DMS 273 (cell line): ENCODE data around the gene SIX5.

Experiments
- DNase-seq: peaks from one replicate; lab custom pipeline; 2025; ENCODE audit not compliant: unreplicated experiment; lab: John Stamatoyannopoulos, UW

Gene SIX5

GRCh38 chr19:45777395-45777961 is 8.4 kb upstream of the SIX5 start:
- no peak for DNase-seq

DNA sequence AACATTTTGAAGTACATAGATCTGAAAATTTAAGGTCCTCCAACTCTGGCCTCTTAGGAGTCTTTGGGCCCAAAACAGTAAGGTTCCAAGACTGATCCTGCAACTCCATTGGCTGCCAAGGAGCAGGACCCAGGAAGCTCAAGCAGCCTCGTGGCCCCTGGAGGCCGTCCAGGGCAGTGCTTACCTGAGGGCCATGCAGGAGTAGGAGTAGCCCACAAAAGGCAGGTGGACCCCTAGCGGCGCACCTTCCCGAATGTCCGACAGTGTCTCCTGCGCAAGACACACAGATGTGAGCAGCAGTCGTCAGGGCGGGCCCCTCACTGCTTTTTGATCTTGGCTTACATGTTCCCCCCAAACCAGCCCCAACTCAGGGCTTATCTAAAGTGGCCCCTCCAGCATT is 5.7 kb upstream of the SIX5 start:
- DNase-seq = peak; percentile 41

DNA sequence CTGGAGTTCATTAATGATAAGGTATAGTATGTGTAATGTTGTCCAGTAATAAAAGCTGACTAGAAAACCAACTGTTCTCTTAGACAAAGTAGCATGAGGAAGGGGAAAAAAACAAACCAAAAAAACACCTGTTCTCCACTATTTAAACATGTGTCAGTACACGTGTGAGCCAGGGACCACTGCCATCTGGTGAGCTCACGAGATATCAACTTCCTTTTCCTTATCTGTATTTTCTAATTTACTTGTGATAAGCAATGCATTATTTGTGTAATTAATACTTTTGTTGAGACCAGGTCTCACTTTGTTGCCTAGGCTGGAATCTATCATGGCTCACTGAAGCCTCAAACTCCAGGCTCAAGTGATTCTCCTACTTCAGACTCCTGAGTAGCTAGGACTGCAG is 4.3 kb upstream of the SIX5 start:
- DNase-seq = peak; percentile 75

- DNase-seq = no peak
Observed at GRCh38 chr19:45772912-45773311, 3.9 kb upstream of the SIX5 start.

- DNase-seq = no peak
Observed at GRCh38 chr19:45772130-45772840, 3.2 kb upstream of the SIX5 start.

- DNase-seq = no peak
Observed at GRCh38 chr19:45771311-45771933, 2.4 kb upstream of the SIX5 start.

GRCh38 chr19:45770192-45771101 is 1.4 kb upstream of the SIX5 start:
- DNase-seq = peak; percentile 97

- DNase-seq = peak; percentile 80
Observed at GRCh38 chr19:45769821-45770191, 754 bp upstream of the SIX5 start.

- DNase-seq = peak; percentile 85
Observed at GRCh38 chr19:45768655-45768983, 433 bp downstream of the SIX5 start.

DNA sequence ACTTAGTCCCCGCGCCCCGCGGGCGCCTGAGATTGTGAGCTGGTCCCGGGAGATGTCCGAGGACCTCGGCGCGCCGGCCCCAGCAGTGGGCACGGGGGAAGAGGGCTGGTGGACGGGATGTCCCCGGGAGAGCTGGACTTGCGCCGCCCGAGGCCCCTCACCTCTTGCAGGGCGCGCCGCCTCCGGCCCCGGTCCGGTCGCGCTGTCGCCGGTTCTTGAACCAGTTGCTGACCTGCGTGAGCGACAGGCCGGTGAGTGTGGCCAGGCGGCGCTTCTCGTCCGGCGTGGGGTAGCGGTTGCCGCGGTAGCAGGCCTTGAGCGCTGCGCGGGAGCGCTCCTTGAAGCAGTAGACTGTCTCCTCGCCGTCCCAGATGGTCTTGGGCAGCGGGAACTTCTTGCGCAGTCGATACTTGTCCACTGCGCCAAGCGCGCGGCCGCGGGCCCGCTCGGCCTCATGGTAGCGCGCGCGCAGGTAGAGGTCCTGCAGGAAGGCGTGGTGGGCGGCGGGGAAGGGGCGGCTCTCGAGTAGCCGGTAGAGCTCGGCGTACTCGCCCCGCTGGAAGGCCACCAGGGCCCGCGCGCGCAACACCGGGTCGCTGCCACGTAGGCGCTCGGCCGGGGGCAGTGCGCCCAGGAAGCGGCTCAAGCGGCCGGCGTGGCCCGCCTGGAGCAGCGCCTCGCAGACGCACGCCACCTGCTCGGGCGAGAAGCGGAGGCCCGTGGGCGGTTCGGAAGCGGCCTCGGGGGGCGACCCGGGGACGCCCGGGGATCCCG is 984 bp downstream of the SIX5 start:
- DNase-seq = peak; percentile 87

DNA sequence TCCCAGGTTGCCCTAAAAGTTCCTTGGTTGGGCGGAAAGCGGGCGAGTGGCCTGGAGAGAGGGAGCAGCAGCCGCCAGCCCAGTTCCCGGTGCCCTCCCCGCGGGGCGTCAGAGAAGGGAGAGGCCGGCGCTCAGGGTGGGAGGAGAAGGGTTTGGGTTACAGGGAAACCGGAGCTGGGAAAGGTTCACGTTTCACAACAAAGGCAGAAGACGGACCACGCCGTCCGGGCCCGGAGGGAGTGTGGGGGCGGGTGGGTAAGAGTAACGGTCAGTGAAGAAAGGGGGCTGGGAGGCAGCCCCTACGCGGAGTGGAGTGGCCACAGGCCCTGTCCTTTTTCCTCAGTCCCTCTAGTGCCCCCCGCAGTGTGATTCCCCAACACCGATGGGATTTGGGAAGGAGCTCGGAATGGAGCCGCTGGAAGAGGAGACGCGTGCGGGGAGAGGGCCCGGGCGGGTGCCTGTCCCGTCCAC is 1.6 kb downstream of the SIX5 start:
- peak; percentile 91 for DNase-seq

DNA sequence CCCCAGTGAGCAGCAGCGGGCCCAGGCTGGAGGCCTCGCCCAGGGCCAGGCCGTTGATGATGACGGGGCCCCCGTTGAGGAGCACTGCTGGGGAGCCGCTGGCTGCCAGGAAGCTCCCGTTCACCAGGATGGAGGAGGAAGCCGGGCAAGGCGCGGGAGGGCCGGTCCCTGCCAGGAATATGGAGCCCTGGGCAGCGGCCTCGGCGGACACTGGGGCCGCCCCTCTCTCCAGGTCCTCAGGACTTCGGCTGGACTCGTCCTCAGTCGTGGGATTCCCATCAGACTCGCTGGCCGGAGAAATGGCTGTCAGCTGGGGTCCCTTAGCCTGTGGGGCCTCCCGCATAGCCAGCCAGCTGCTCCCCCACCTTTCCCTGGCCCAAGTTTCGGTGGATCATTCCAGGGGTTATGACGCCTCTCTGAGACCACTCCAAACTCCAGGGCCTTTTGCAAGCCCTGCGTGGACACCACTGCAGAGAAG is 2.1 kb downstream of the SIX5 start:
- no peak for DNase-seq

DNA sequence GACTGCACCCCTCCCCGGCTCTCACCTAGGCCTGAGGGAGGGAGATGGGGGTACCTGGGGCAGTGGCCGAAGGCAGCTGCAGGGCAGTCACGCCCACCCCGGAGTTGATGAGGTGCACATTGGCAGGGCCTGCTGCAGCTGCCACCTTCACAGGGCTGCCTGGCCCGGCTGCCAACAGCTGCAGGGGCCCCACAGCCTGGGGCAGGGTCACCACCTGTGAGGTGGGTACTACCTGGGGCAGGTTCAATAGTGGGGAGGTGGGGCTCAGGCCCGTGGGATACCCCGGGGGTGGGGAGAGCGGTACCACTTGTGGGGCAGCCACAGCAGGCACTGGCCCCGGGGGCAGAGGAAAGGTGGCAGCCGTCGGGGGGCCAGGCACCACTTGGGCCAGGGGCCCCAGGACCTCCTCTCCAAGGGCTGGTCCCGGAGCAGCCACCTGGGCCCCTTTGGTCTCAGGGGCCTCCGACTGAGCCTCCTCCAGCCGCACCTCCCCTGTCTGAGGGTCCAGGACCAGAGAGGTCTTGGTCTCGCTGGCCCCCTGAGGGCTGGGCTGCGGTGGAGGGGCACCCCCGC is 2.7 kb downstream of the SIX5 start:
- DNase-seq = no peak

DNA sequence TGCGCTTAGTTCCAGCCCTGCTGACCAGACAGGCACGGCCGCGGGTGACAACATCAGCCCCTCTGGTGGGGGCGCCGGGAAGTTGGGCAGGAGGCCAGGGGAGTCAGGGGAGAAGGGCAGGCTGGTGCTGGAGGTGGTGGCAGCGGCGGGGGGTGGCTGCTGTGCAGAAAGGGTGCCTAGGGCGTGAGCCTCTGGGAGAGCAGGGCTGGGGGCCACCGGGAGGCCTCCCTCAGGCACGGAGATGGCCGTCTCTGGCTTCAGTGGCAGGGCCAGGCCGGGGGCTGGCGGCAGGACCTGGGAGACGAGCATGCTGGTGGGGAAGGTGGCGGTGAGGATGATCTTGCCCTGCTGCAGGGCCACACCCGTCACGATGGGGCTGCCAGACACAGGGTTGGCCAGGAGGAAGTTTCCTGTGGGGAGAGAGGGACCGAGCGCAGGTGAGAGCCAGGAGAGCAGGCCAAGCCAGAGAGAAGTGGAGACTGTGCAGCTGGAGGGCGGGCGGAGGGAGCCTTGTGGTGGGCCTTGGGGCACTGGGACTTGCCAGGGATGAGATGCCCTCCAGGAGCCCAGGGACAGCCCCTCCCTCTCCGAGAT is 3.3 kb downstream of the SIX5 start:
- DNase-seq = no peak

DNA sequence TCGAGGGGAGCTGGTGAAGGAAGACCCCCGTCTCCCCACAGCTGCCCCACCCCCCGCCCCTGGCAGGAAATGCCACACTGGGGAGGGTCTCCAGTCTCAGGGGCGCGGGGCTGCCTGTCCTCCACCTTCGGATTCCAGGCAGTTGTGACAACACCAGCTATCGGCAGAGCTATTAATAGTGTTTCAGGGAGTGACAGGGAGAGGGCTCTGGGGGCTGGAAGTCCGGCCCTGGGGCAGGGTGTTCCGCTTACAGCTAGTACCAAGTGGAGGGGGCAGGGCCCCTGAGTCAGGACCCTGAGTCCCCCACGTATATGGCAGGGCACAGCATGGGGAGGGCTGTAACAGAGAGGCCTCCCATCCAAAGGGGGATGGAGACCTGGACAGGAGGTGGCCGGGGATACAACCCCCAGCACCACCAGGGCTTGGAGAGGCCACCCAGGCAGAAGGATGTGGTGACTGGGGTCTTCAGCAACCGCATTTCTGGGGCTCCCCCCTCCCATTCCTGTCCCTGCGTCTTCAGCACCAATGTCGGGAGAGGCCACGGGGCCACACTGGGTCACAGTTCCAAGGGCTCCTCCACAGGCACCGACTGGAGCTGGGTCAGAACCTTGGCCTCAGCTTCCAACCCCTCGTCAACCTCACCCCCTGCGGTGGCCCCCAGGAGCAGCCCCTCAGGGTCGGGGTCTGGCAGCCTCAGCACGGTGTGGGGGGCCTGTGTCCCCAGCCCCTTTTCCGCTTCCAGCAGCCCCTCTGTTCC is 3.9 kb downstream of the SIX5 start:
- no peak for DNase-seq

DNA sequence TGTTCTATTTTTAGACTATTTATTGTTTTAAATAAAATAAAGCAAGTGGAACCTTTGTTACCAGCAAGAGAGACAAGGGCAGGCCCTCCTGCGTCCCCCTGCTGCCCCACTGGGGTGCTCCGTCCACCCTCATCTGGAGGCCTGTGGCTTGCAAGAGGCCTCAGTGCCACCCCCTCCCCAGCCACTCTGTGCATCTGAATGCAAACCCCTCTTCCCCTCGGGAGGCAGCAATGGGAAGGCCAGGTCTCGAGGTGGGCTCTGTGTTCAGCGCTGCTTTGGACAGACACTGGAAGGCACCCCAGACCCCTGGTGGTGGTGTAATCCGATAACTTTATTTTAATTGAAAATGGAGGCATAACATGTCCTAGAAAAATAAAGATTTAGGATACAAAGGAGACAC is 4.6 kb downstream of the SIX5 start:
- DNase-seq = no peak

- DNase-seq = no peak
Observed at GRCh38 chr19:45763691-45764294, 5.3 kb downstream of the SIX5 start.

DNA sequence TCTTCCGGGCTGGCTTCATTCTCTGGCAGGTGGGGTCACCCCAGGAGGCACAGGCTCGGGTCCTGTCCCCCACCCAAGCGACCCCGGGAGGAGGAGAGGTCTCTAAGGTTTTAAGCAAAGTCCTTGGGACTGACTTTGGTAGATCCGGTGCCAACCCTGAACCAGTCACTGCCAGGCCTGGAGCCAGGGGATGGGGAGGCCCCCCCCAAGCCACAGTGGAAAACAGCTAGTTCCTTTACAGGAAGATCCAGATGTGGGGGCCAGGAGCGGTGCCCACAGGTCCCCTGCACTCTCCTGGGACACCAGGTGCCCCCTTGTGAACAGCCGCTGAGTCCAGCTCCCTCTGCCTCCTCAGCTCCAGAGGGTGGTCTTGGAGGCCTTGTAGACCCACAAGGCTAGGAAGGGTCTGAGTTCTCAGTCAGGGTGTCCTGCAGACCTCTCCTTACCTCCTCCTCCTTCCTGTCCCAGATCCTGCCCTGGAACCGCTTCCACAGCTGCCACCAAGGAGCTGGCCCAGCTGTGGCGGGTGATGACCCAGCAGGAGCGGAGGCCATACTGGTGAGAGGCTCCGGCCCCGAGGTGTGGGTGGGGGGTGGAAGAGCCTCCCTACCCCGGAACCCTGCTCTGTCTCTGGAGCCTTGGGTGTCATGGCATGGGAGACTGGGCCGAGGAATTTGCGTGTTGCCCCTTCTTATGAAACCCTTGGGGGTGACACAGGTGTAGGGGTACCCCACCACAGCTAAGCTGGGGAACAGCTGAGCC is 6.0 kb downstream of the SIX5 start:
- no peak for DNase-seq
